GM20431 (cell line): ENCODE results near the gene GNG8.

Source experiments
- in situ Hi-C: fragments of 300-500 bp; cut with MseI, MboI; formaldehyde crosslinking; loops from one replicate; pipeline ENCODE4 v1.15.0; 2020; ENCODE audit warnings: low sequenced_read_pairs; ENCODE audit not compliant: unreplicated experiment

GNG8 gene

DNA sequence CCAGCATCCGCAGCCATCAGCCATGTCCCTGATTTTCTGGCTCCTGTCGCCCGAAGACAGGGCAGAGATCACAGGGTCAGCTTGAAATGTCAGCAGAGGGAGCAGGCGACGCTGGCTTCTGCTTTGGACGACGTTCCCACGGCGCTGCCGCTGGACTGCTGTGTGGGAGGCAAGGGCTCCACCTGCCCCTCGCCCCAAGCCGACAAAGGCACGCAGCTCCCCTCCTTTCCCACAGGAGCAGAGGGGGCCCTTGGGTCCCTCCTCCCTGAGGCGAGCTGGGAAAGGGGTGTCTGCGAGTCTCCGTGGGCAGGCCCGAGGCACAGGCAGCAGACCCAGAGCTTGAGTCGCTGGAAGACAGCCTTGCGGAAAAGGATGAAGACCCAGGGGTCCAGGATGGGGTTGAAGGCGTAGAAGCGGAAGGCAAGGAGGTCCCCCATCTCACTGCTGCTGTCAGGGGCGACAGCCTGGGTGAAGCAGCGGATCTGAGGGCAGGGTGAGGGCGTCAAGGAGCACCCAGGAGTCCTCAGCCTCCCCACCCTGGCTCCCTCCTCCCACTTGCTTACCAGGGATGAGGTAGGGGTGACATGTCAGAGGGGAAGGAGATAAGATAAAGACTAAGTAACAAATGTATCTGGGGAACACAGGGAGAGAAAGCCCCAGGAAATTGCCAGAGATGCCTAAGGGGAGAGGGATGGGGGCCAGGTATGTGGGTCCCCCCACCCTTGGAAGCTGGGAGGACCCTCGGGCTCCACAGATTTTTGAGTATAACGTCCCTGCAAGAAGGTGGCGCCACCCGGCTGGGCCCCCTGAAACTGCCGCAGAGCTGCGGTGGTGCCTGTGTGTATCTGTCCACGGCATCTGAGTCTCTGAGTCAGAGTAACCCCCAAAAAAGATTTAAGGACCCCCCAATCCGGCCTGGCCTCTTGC, 14.5 kb downstream of the GNG8 start:
- in situ Hi-C loops, result no loop called here

DNA sequence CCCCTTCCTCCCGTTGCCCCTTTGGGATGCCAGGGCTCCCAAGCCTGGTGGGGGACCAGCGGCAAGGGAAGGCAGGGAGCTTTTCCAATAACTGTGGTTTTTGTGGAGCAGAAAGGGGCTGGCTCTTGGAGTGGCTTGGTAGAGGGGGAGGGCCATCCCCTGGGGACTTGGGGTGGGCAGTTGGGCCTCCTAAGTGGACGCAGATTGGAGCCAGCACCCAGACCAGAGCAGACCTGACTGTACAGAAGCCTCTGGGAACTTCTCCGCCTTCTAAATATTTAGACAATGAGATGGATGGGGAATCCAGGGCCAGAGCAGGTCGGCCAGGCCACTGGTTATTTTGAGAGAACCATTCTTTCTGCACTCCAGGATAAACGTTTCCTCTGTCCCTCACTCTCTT, 15.3 kb downstream of the GNG8 start:
- in situ Hi-C loops, result no loop called here

DNA sequence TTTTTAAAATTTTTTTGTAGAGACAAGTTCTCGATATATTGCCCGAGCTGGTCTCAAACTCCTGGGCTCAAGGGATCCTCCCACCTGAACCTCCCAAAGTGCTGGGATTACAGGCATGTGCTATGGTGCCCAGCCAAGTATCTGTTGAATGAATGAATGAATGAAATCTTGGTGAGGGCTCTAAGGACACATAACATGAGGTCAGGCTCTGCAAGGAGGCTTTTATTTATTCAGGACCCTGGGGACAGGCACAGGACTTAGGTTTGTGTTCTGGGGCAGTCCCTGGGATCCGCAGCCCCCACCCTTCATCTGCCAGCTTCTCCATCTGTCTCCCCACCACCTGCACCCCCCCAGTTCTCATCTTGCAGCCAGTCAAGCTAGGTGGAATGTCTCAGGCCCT, 15.7 kb downstream of the GNG8 start:
- in situ Hi-C loops, result no loop called here

DNA sequence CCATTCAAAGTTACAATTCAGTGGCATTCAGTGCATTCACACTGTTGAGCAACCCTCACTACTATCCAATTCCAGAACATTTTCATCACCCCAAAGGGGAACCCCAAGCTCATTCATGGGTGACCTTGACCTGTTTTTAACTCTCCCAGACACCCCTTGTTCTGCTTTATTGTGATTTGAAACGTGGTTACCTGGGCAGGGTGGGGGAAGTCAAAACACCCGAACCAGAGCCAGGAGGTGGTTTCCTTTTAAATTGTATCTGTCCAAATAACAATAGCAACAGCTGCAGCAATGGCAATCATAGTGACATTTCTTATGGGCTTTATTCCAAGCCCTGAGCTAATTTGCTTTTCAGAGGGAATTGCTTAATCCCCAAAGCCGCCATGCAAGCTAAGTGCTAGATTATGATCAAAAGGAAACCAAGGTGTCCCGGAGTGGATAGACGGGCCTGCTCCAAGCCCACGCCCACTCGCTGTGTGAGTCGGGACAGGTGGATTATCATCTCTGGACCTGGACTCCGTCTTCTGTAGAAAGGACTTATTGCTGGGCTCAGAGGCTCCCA, 17.3 kb downstream of the GNG8 start:
- in situ Hi-C loops, result no loop called here

DNA sequence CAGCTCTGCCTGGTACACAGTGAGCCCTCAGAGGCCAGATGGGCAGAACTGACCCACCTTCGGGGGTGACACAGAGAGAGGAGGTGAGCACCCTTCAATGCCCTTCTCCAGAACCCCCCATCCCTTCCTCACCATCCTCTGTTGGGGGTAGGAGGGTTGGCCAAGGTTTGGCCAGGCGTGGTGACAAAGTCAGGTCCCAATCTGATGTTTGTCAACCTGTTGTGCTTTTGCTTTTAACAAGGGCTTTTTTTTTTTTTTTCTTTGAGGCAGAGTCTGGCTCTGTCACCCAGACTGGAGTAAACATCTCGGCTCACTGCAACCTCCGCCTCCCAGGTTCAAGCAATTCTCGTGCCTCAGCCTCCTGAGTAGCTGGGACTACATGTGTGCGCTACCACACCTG, 18.4 kb downstream of the GNG8 start:
- in situ Hi-C loops, result no loop called here

DNA sequence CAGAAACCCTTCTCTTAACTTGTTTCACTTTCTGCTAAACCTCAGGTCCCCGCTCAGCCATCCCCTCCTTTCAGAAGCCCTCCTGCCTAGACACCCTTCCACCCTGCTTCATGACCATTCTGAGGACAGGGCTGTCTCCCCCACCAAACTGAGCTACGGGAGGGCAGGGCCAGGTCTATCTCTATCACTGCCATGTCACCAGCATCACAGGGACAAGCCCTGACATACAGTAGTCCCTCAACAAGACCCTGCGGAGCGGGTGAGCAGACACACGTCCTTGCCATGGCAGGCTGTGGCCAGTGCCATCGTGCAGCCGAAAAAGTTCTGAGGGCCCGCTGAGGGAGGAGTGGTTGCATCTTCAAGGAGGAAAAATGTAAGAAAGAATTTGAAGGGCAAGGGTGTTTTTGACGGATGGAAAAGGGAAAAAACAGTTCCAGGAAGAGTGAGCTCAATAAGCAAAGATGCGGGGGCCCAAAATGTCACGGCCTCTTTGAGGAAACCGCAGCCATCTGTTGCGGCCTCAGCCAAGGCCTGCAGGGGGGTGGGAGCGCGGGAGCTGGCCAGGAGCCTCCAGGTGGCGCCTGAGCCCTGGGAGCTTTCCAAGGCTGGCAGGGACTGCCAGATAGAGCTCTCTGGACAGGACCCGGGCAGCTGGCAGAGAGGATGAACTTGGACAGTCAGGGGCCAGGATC, 19.2 kb downstream of the GNG8 start:
- in situ Hi-C loops, result no loop called here

DNA sequence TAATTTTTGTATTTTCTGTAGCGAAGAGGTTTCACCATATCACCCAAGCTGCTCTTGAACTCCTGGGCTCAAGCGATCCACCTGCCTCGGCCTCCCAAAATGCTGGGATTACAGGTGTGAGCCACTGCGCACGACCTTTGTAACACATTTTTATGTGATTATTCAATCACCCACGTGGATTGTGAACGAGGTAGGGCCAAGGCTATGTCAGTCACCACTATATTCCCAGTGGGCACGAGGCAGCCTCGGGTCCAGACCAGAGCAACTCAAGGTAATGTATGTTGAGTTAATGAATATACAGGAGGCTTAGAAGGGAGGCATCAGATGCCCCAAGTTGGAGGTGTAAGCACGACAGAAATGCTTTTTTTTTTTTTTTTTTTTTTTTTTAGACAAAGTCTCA, 20.0 kb downstream of the GNG8 start:
- in situ Hi-C loops, result no loop called here

DNA sequence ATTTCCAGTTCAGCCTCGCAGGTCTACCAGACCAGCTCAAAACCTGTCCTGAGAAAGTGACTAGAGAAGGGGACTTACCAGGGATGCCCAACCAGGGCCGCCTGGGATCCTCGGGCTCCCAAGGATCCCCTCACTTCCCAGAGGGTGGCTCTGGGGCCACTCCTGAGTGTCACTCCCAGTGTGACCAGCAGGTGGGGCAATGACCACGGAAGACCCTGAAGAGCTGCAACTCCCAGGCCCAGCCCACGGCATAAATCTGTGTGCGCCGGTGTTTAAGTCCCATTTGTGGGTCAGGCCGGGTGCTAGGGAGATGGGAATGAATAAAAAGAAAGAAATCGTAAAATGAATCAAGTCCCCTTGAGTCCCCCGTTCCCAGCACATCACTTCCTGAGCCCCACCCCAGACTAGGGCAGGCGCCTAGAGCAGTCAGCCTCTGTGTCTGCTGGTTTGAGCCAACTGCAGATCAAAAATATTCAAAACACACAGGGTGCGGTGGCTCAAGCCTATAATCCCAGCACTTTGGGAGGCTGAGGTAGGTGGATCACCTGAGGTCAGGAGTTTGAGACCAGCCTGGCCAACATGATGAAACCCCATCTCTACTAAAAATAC, 21.8 kb downstream of the GNG8 start:
- in situ Hi-C loops, result no loop called here

DNA sequence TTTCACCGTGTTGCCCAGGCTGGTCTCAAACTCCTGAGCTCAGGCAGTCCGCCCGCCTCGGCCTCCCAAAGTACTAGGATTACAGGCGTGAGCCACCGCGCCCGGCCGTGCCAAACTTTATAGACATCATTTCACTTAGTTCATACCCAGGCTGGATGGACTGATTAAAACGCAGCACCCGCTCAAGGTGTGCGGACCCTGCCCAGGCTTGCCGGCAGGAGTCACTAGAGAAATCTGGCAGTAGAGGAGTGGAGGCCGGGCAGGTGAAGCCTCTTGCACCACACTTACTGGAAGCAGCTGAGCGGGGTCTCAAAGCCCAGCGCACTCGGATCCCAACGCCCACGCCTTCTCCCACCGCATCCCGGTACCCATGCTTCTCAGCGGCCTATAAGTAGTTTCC, 22.5 kb downstream of the GNG8 start:
- in situ Hi-C loops, result no loop called here

DNA sequence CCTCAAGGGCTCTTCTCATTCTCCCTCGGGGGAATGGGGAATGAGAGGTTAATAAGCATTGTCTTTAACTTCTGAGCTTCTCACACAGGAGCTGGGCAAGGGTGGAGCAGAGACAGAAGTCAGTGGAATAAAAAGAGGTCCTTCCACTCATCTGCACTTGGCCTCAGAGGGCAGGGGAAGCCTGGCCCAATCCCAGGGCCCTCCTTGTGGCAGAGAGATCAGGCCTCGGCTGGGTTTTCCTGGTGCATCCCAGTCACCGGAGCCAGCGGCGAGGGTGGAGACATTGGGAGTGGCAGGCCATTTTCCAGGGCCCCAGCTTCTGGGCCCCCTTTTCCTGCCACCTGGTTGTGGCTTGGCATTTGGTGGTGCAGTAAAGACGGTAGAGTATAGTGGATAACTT, 24.2 kb downstream of the GNG8 start:
- in situ Hi-C loops, result no loop called here

DNA sequence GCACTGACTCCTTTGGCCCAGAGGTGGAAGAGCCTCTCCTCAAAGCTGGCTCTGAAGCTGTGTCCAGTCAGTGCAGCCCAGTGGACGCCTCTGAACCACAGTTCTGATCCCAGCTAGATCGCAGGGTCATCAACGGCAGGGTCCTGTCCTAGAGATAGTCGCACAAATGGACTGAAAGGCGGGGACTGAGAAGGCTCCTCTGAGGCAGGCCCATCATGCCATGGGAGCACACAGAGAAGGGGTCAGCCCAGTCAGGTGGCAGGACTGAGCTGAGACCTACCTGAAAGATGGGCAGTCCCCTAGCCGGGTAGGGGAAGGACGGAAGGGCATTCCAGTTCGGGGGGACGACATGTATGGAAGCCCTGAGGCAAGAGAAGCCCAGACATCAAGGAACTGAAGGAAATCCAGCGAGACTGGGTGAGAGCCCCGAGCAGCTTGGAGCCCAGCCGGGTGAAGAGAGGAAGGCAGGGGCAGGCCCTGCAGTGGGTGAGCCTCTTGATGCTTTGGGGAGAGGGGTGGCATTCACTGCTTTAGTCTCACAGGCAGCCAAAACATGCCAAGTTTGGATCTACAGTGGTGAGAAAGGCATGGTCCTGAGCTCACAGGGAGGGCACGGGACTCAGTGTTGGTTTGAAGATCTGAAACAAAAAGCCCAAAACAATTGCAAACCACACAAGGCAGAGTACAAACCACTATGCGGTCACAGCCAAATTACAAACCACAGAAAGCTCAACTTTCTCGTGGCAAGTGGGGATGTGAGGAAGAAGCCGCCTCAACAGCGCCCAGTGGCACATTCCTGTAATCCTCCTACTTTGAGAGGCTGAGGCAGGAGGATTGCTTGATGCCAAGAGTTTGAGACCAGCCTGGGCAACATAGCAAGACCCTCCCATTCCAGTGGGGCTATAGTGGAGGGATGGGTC, 24.9 kb downstream of the GNG8 start:
- in situ Hi-C loops, result no loop called here

DNA sequence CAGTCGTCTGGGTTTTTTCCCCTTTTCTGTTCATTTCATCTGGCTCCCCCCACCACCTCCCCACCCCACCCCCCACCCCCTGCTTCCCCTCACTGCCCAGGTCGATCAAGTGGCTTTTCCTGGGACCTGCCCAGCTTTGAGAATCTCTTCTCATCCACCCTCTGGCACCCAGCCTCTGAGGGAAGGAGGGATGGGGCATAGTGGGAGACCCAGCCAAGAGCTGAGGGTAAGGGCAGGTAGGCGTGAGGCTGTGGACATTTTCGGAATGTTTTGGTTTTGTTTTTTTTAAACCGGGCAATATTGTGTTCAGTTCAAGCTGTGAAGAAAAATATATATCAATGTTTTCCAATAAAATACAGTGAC, 25.6 kb downstream of the GNG8 start:
- in situ Hi-C loops, result no loop called here

DNA sequence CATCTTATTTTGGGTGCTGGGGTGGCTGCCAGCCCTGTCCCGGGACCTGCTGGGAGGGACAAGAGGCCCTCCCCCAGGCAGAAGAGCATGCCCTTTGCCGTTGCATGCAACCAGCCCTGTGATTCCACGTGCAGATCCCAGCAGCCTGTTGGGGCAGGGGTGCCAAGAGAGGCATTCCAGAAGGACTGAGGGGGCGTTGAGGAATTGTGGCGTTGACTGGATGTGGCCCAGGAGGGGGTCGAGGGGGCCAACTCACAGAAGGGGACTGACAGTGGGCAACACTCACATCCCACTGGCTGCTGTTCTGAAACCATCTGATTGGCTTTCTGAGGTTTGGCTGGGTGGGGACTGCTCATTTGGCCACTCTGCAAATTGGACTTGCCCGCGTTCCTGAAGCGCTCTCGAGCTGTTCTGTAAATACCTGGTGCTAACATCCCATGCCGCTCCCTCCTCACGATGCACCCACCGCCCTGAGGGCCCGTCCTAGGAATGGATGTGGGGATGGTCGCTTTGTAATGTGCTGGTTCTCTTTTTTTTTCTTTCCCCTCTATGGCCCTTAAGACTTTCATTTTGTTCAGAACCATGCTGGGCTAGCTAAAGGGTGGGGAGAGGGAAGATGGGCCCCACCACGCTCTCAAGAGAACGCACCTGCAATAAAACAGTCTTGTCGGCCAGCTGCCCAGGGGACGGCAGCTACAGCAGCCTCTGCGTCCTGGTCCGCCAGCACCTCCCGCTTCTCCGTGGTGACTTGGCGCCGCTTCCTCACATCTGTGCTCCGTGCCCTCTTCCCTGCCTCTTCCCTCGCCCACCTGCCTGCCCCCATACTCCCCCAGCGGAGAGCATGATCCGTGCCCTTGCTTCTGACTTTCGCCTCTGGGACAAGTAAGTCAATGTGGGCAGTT, 26.2 kb downstream of the GNG8 start:
- in situ Hi-C loops, result no loop called here

DNA sequence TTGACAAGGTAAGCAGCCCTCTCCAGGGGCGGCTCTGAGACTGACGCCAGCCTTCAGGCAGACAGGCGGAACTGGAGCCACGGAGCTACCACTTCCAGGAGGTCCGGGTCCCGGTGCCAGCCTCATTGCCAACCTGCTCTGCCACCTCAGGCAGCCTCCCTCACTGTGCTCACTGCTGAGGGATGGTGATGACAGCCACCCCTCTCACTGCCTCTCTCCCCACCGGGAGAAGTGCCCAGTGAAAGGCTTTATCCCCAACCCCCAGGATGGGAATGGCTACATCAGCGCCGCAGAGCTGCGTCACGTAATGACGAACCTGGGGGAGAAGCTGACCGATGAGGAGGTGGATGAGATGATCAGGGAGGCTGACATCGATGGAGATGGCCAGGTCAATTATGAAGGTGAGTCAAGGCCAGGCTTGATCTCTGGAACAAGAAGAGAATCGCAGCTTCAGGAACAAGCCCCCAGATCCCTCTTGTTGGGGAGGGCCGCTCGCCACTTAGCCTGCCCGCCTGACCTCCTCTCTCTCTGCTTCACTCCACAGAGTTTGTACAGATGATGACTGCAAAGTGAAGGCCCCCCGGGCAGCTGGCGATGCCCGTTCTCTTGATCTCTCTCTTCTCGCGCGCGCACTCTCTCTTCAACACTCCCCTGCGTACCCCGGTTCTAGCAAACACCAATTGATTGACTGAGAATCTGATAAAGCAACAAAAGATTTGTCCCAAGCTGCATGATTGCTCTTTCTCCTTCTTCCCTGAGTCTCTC, 27.2 kb downstream of the GNG8 start:
- in situ Hi-C loops, result no loop called here

DNA sequence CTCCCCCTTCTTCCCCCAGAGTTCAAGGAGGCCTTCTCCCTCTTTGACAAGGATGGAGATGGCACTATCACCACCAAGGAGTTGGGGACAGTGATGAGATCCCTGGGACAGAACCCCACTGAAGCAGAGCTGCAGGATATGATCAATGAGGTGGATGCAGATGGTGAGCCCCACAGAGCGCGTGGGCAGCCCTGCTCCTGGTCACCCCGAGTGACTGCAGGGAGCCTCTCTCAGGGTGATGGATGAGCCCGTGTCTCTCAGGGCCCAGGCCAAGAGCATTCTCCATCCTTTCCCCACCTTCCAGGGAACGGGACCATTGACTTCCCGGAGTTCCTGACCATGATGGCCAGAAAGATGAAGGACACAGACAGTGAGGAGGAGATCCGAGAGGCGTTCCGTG, 27.8 kb downstream of the GNG8 start:
- in situ Hi-C loops, result no loop called here

DNA sequence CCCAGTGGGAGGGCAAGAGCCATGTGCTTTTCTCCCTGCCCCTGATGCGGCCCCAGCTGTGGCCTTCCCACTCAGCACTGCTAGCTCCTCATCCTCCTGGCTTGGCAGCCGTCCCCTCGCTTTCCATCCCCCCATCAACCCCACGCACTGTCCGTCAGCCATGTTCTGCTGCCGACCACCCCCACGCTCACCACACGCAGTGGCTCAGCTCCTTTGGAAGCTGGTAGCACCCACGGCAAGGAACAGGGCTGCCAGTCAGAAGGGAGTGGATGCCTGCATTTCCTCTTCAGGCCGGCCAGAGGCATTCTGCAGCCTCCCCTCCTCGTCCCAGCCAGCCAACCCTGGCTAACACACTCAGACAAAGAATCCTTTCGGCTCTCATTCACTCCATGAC, 28.6 kb downstream of the GNG8 start:
- in situ Hi-C loops, result no loop called here

DNA sequence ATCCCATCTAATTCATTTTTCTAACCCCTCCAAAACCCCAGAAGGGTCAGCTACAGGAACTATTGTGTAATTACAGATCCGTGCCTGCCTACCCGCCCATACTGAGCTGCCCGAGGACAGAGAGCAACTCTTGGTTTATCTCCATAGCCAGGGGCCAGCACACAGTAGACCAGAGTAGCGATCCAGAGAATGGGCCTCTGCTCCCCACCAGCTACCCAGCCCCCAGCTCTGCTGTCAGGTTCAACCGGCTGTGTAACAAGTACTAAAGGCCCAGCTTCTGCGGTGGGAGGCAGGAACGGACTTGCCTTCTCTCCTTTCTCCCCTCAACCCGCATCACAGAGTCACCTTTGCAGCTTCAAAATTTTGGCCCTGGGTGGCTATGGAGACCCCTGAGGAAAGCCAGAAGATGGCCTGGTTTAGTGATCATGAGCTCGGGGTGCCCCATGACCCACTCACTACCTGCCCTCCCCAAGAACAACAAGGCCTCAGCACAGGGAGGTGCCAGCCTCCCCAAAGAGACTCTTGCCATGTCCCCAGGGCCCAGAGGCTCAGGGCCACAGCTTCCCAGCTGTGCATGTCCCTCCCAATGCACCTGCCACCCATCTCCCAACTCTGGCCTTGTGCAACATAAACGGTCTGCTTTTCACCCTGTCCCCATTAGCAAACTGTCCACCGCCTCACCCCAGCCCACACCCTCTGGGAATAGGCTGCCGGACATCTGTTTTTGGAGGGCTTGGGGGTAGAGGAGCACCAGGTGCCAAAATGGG, 29.1 kb downstream of the GNG8 start:
- in situ Hi-C loops, result no loop called here

DNA sequence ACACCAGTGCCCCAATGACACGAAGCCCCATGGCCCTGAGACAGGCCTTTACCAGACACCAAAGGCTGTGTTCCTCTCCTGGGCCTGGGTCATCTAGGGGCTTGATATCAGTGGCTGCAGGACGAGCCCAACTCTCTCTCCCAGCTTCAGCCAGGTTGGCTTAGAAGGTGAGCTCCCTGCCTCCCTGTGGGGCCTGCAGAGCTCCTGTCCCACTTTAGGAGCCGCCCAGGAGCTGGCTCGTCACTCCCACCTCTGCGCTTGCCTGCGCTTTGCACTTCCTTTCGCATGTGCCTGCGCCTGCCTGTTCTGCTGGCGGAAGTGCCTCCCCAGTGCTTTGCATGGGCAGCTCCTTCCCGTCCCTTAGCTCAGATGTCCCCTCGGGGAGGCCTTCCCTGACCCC, 30.0 kb downstream of the GNG8 start:
- in situ Hi-C loops, result no loop called here
